ENCODE data around the gene ZNF550.
"Not testable (repeated sequence)": the region's sequence is repeated elsewhere in the genome, so short reads cannot be mapped to it uniquely, and the experiment has no call there.

ZNF550 gene

GRCh38 chr19:57527136-57527881 is 32.4 kb downstream of the ZNF550 start, which contains the start of gene ZNF549:
Gene ZNF549 (plus strand): TSS chr19:57527356. CDS start chr19:57527574, 218 bp downstream.
- DNase-seq = peak; percentile 85

- DNase-seq = not testable (repeated sequence)
Measured at GRCh38 chr19:57518021-57518420, 41.6 kb downstream of the ZNF550 start.

GRCh38 chr19:57515255-57515654 is 44.4 kb downstream of the ZNF550 start:
- no peak for DNase-seq

- DNase-seq = no peak
Measured at GRCh38 chr19:57512845-57513244, 46.8 kb downstream of the ZNF550 start.

GRCh38 chr19:57511484-57511883 is 48.2 kb downstream of the ZNF550 start:
- no peak for DNase-seq

- DNase-seq = no peak
Measured at GRCh38 chr19:57506163-57506562, 53.5 kb downstream of the ZNF550 start.

GRCh38 chr19:57500400-57500799 is 59.3 kb downstream of the ZNF550 start:
- not testable (repeated sequence) for DNase-seq

- peak; percentile 85 for DNase-seq
Measured at GRCh38 chr19:57499680-57500395, 59.8 kb downstream of the ZNF550 start, which contains the start of gene ZNF773. Gene ZNF773 (plus strand): TSS chr19:57499938. CDS start chr19:57500081, 143 bp downstream.

- not testable (repeated sequence) for DNase-seq
Measured at GRCh38 chr19:57499332-57499679, 60.4 kb downstream of the ZNF550 start.

- not testable (repeated sequence) for DNase-seq
Measured at GRCh38 chr19:57488299-57488644, 71.4 kb downstream of the ZNF550 start.

GRCh38 chr19:57487477-57488298 is 72.0 kb downstream of the ZNF550 start, which contains the start of gene ZNF419:
Gene ZNF419 (plus strand): TSS chr19:57487750. CDS start chr19:57487951, 201 bp downstream.
- DNase-seq = peak; percentile 69
